HG03097 (cell line): Measurements from ENCODE around the gene RITA1.
A peak's percentile ranks its signal among the peaks of the same experiment; 100 is the strongest.

Experiments
- ATAC-seq: cut with Tn5 transposase; IDR thresholded peaks from one replicate; pipeline ENCODE4 v1.9.1; 2021; ENCODE audit not compliant: unreplicated experiment, low FRiP score

RITA1 gene

DNA sequence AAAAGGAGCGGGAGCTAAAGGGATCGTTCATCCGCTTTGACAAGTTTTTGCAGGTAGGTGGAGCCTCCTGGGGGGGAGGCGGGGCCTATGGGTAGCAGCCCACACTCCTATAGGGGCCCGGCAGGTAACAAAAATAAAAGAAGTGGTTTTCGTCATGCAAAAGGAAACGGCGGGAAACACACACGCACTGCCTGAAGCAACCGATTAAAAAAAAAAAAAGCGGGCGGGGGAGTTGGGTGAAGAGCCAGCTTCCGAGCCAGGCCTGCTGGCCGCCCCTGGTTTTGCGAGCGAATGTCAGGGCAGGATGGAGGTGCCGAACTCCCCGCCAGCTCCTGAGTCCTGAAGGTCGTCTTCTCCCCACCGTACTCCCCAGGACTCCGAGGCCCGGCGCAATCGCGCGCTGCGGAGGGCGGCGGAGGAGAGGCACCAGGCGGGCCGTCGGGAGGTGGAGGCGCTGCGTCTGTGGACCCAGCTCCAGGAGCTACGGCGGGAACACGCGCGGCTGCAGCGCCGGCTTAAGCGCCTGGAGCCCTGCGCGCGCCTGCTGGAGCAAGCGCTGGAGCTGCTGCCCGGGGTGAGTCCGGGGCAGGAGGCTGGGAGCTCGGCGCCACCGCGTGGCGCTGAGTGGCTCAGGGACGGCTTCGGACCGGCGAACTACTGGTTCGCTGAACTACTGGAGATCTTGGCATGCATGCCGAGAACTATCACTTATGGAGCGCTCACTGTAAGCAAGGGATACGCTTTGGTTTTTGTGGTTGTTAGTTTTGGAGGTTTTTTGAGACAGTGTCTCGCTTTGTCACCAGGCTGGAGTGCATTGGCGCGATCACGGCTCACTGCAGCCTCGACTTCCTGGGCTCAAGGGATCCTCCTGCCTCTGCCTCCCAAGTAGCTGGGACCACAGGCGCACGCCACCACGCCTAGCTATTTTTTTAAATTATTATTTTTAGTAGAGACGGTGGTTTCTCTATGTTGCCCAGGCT is 32.4 kb upstream of the RITA1 start:
- ATAC-seq: peak; percentile 66

DNA sequence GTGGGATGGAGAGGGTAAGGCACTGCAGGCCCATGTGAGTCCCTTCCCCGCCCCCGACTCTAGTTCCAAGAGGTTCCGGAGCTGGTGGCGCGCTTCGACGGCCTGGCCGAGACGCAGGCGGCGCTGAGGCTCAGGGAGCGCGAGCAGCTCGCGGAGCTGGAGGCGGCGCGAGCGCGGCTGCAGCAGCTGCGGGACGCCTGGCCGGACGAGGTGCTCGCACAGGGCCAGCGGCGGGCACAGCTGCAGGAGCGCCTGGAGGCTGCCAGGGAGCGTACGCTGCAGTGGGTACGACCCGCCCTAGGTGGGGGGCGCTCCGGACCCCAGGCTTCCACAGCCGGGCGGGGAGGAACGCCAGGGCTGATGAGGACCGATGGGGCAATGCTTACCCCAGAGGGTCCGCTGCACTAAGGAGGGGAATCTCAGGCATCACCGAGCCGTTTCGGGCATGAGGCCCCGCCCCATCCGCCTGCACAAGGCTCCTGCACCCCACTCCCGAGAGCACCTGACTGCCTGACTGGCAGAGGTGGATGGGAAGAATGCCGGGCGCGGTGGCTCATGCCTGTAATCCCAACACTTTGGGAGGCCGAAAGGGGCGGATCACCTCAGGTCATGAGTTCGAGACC is 31.1 kb upstream of the RITA1 start:
- ATAC-seq: no peak

DNA sequence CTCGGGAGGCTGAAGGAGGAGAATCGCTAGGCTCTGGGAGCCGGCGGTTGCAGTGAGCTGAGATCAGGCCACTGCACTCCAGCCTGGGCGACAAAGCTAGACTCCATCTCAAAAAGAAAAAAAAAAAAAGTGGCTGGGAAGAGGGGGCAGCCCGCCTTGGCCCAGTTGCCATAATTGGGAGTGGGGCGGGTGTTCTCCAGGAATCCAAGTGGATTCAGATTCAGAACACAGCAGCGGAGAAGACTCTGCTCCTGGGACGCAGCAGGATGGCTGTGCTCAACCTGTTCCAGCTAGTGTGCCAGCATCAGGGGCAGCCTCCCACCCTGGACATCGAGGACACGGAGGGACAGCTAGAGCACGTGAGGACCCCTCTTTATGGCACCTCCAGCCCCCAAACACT is 30.5 kb upstream of the RITA1 start:
- ATAC-seq: no peak

DNA sequence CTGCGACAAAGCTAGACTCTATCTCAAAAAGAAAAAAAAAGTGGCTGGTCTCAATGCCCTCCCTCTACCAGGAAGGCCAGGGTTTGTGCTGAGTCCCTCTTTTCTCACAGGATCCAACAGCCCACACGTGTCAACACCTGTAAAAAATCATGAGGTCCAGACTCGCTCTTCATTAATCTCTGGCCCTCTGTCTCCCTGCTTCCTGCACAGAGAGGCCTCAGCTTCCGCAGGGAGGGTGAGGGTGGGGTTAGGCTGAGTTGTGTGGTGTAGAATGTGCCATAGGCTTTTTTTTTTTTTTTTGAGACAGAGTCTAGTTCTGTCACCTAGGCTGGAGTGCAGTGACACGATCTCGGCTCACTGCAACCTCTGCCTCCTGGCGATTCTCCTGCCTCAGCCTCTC is 29.9 kb upstream of the RITA1 start:
- no peak for ATAC-seq

DNA sequence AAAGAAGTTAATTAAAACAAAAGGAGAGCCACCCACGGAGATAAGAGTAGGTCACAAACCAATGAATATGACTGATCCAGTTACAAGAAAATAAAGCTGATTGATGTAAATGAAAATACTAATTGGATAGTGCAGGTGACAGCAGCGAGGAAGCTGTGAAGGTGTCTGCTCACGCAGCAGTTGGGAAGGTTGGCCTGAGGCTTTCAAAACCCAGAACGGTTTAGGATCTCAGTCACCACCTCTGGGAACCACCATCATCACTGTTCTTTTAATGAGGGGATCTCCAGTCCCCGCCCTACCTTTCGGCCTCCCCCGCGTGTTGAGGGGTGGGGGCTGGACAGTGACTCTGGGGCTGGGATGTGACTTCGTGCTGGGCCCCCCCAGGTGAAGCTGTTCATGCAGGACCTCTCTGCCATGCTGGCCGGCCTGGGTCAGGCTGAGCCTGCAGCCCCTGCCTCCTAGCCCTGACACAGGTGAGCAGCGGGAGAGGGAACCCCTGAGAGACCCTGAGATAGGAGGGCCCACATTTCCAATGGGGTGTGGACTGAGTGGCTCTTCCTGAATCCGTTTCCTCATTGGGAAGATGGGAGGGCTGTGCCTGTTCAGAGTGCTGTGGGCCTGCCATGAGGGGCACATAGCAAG is 28.2 kb upstream of the RITA1 start:
- ATAC-seq: no peak

DNA sequence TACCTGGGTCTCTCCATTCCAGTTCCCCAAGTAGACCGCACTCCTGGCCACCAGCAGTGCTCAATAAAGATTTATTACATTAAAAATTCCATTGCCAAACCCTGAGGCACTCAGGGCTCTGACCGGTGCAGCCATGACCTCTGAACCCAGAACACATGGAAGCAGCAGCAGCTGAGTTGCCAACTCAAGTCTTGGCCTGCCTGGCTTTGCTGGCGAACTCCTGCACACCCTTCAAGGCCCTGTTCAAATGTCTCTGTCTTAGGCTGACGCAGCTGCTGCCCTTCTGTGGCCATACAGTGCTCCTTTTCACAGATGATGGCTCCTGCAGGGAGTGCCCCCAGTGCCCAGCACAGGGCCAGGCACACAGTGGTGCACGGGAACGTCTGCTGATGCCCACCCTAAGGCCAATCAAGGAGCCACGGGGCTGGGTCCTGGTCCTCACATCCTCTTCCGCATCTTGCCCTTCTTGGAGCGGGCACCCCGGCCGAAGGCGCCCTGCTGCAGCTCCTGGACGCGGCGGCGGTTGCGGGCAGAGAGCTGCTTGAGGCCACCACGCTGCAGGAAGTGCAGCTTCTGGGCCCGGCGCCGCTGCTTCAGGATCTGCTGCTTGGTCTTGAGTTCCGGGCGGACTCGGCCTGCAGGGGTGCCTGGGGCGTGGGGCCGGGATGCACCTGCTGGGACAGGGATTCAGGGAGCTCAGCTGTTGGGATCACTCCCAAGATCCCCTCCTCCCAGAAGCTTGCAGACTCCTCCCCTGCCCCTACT is 26.9 kb upstream of the RITA1 start:
- no peak for ATAC-seq

DNA sequence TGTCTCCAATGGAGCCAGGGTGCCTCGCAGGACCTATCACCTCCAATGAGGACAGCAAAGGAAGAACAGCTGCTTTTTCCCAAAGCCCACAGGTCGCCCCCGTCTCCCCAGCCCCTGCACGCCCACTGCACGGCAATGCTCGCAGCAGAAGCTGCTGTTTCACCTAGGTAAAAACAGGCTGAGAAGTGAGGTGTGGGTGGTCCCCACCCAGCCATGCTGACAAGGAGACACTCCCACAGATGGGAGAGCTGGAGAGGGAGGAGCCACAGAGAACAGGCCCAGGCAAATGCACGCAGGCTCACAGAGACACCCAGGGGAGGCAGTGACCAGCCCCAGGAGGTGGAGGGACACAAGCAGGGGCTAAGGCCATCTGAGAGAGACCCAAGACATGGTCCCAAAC is 25.6 kb upstream of the RITA1 start:
- no peak for ATAC-seq

DNA sequence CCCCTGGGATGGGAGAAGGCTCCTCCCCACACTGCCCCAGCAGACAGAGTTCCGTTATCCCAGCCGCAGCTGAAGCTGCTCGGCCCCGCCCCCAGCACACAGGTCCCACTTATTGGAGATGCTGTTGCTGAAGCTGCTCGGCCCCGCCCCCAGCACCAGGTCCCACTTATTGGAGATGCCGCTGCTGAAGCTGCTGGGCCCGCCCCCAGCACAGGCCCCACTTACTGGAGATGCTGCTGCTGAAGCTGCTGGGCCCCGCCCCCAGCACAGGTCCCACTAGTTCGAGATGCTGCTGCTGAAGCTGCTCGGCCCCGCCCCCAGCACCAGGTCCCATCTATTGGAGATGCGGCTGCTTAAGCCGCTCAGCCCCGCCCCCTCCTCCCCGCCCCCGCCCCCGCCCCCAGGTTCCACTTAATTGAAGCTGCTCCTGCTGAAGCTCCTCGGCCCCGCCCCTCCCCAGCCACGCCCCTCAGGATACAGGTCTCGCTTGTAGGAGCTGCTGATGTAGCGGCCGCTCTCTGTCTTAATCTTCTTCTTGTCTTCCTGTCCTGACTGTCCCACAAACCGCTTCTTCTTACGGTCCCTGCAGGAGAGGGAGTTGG is 24.0 kb upstream of the RITA1 start:
- no peak for ATAC-seq

DNA sequence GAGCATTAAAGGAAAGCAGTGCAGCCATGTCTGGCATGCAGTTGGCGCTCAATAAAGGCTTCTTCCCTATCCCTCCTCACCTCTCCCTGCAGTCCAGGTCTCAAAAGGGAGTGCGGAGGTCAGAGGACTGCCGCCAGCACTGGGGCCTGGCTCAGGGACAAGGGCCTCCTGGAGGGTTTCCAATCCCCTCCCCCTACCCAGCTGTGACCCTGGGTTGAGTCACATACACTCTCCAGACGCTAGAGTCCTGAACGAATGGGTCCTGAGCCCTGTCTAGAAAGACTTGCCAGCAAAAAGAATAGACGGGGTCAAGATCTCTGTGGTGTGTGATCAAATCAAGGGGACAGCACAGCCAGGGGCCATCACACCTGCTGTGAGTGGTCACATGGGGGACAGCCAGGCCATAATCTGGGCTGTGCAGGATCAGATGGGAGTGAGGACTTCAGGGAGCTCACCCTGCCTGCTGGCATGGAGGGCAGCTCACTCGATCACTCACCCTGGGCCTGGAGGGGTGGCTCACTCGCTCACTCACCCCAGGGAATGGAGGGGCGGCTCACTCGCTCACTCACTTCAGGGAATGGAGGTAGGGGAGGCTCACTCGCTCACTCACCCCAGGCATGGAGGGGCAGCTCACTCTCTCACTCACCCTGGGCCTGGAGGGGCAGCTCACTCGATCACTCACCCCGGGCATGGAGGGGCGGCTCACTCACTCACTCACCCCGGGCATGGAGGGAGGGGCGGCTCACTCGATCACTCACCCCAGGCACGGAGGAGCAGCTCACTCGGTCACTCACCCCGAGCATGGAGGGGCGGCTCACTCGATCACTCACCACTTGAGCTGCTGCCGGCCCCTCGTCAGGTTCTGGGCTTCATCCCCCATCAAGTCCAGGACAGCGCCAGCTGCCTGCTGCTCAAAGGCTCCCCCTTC is 23.2 kb upstream of the RITA1 start:
- no peak for ATAC-seq

DNA sequence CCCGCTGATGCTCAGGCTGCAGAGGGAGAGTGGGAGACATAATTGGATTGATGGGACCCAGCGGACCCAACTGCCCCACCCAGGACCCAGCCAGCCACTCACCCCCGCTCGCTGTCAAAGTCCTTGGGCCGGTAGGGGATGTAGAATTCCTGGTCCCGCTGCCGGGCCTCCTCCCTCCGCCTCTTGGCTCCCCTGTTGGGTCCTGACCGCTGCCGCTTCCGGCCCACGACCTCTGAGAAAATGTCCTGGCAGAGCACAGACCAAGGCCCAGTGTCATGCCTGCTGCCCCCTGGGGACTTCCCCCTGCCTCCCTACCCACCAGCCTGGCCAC is 22.5 kb upstream of the RITA1 start:
- no peak for ATAC-seq

DNA sequence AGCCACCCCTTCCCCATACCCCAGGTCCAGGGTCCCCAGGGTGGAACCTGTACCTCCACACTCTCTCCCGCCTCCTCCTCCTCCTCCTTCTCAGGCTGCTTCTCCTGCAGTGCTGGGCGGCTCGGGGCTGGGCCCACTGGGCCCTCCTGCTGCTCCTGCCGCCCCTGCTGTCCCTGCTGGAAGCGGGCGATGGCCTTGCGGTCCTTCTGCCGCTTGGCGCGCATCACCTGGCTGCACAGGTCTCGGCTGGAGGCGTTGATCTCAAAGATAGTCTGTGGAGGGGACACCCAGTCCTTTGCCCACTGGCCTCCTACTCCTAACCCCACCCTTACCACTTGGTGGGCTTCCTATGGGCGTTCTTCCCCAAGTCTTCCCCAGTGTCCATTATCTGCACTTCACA is 21.5 kb upstream of the RITA1 start:
- no peak for ATAC-seq

DNA sequence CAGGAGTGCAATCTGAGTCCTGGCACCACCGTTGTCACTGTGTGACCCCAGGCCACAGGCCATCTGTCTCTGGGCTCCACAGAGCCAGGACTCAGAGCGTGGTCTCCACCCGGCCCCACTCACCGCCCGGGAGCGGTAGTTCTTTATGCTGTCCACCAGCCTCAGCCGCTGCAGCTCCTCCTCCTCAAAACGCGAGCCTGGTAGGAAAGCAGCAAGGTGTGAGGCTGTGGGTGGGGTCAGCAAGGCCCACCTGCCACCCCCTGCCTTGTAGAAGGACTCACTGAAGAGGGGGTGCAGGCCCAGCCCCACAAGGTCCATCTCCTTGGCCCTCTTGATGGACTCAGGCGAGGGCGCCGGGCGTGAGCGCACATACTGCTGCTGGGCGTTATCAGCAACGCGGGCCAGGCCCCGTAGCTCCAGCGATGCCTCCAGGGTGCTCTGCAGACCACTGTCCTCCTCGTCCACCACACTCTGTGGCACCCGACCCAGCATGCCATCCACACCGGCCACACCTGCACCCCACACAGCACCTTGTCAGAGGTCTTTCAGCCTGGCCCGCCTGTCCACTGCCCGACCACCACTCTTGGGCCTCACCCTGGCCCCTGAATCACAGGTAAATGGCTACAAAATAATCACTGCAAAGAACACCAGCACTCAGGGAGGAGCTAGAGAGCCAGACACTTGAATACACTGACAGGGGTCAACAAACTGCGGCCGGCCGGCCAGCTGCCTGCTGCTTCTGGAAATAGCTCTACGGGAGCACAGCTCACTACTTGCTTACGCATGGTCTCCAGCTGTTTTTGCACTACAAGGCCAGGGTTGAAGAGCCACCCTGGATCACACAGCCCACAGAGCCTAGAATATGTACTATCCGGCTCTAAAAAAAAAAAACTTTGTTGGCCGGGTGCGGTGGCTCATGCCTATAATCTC is 19.7 kb upstream of the RITA1 start:
- ATAC-seq: no peak

DNA sequence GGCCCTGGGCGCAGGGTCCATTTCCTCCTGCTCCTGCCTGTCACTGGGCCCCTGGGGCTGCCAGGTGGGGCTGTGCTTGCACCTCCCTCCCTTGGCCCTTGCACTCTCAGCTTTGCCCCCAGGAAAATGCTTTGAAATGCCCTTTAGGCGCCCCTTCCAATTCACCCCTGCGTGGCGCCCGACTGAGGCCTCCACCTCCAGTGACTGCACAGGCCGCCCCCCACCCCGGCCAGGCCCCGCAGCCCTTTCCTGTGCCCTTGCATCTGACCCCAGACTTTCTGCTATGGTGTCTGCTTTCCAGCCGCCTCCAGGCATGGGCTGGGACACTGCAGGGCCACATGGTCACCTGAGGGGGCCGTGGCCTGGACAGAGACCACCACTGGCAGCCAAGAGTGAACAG is 17.7 kb upstream of the RITA1 start:
- no peak for ATAC-seq

DNA sequence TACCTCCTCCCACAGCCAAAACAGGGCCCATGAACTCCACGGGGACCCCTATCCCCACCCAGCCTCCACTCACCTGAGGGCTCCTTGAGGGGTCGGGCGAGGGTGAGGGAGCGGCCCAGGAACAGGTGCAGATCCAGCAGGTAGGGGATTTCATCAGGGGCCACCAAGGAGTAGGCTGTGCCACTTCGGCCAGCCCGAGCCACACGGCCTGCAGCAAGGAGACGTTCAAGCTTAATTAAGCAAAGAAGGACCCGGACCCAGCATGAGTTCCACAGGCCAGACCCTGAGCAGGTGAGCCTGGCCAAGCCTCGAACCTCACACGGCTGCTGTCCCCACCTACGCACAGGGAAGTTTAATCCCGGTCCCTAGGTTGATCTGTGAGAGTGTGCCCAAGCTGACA is 15.8 kb upstream of the RITA1 start:
- ATAC-seq: no peak

DNA sequence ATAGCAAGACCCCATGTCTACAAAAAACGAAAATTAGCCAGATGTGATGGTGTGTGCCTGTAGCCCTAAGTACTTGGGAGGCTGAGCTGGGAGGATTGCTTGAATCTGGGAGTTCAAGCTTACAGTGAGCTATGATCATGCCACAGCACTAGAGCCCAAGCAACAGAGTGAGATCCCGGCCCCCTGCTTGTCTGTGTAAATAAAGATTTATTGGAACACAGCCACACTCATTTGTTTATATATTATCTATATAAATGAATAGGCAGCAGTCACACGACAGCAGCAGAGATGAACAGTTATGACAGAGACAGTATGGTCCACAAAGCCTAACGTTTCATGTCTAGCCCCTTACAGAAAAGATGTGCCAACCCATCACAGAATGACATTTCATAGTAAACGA is 15.1 kb upstream of the RITA1 start:
- ATAC-seq: no peak

DNA sequence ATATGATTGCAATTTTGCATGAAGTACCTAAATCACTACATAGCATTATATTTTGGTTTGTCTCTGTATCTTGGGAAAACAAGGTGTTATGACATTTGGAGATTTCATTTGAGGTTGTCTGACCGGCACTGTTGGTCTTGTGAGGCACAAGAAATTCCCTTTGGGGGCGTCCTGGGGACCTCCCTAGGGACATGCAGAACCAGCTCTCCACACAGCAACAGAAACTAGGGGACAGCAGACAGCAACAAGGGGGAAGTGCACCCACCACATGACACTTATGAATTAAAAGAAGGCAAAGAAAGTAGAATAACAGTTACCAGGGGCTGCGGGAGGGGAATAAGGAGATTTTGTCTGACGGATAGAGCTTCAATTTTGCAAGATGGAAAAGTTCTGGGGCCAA is 14.6 kb upstream of the RITA1 start:
- ATAC-seq: no peak

DNA sequence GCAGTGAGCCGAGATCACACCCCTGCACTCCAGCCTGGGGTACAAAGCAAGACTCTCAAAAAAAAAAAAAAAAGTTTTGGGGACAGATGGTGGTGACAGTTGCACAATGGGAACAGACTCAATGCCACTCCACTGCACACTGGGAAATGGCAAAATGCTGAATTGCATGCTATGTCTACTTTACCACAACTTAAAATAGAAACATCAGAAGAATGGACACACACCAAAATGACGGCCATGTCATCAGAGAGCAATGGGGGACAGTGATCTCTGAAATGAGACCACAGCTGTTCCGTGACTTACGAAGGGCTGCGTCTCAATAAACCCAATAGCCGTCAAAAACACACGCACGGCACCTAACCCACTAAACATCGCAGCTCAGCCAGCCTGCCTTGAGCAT is 14.0 kb upstream of the RITA1 start:
- ATAC-seq: no peak

DNA sequence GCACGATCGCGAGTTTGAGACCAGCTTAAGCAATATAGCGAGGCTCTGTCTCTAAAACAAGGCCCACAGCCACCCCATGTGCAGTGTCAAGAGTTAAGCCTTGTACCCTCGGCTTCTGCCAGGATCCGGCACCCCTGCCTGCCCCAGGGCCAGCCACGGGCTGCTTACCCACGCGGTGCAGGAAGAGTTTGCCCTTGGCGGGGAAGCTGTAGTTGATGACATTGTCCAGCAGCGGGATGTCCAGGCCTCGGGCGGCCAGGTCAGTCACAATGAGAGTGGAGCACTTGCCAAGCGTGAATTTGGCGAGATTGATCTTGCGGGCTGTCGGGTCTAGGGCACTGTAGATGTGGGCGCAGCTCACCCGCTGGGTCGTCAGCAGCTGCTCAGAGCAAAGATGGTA is 13.3 kb upstream of the RITA1 start:
- no peak for ATAC-seq
